OCI-LY1 (cell line): Measurements from ENCODE around the gene NRP1.

ENCODE experiments used
- H2AFZ ChIP-seq: fragments of 200-600 bp; sonication (generic), shearing (Covaris generic); 2 replicates; pipeline ENCODE4 v1.6.0; 2014; ENCODE audit warnings: antibody characterized with exemption, mild to moderate bottlenecking, low read length
- H3F3A ChIP-seq: fragments of 200-600 bp; sonication (generic), shearing (Covaris generic); 2 replicates; pipeline ENCODE4 v1.6.0; 2014; ENCODE audit warnings: mild to moderate bottlenecking, antibody characterized with exemption, low read length, moderate library complexity; ENCODE audit not compliant: insufficient read depth
- H3K27ac ChIP-seq: fragments of 200-600 bp; sonication (generic); 2 replicates; pipeline ENCODE4 v1.5.1; 2014; ENCODE audit warnings: low read length, mixed run types, mild to moderate bottlenecking, low read depth; ENCODE audit not compliant: poor library complexity, severe bottlenecking
- H3K27me3 ChIP-seq: fragments of 200-600 bp; sonication (generic); 2 replicates; pipeline ENCODE4 v1.6.0; 2014; ENCODE audit warnings: antibody characterized with exemption, mild to moderate bottlenecking, low read length, moderate library complexity; ENCODE audit not compliant: insufficient read depth
- H3K36me3 ChIP-seq: fragments of 200-600 bp; sonication (generic); 2 replicates; pipeline ENCODE4 v1.6.1; 2014; ENCODE audit warnings: mild to moderate bottlenecking, antibody characterized with exemption, low read length, moderate library complexity, mixed read lengths; ENCODE audit not compliant: insufficient read depth
- H3K4me1 ChIP-seq: fragments of 200-600 bp; sonication (generic); 2 replicates; pipeline ENCODE4 v1.5.1; 2014; ENCODE audit warnings: mild to moderate bottlenecking, low read length, moderate library complexity; ENCODE audit not compliant: insufficient read depth, severe bottlenecking
- H3K4me2 ChIP-seq: fragments of 200-600 bp; sonication (generic), shearing (Covaris generic); 2 replicates; pipeline ENCODE4 v1.6.1; 2014; ENCODE audit warnings: low read length
- H3K4me3 ChIP-seq: fragments of 200-600 bp; sonication (generic); 2 replicates; pipeline ENCODE4 v1.5.1; 2014; ENCODE audit warnings: low read length, low read depth, mild to moderate bottlenecking, mixed read lengths; ENCODE audit not compliant: poor library complexity, severe bottlenecking
- H3K79me2 ChIP-seq: fragments of 200-600 bp; shearing (Covaris generic); 2 replicates; pipeline ENCODE4 v1.6.1; 2016; ENCODE audit warnings: mixed run types, low read length, mixed read lengths; ENCODE audit not compliant: insufficient read depth
- H3K9ac ChIP-seq: fragments of 200-600 bp; sonication (generic), shearing (Covaris generic); 2 replicates; pipeline ENCODE4 v1.6.1; 2014; ENCODE audit warnings: mild to moderate bottlenecking, low read length, mixed read lengths
- H3K9me2 ChIP-seq: fragments of 200-600 bp; sonication (generic), shearing (Covaris generic); 2 replicates; pipeline ENCODE4 v1.6.1; 2014; ENCODE audit warnings: low read depth, mild to moderate bottlenecking, low read length, mixed read lengths
- H3K9me3 ChIP-seq: fragments of 200-600 bp; shearing (Covaris generic); 2 replicates; pipeline ENCODE4 v1.6.1; 2014; ENCODE audit warnings: low read length, mixed read lengths
- H4K20me1 ChIP-seq: fragments of 200-600 bp; sonication (generic), shearing (Covaris generic); 2 replicates; pipeline ENCODE4 v1.6.0; 2016; ENCODE audit warnings: mild to moderate bottlenecking, low read length; ENCODE audit not compliant: insufficient read depth
- CTCF ChIP-seq: fragments of 200-600 bp; sonication (generic), shearing (Covaris generic); IDR thresholded peaks from 2 replicates; pipeline ENCODE4 v1.5.1; 2017; ENCODE audit warnings: mild to moderate bottlenecking, antibody characterized with exemption, low read length, moderate library complexity, mixed read lengths
- EZH2 ChIP-seq: fragments of 200-600 bp; sonication (generic), shearing (Covaris generic); IDR thresholded peaks from 2 replicates; pipeline ENCODE4 v1.8.0; 2017; ENCODE audit warnings: borderline replicate concordance, mixed run types, mild to moderate bottlenecking, antibody characterized with exemption, low read length, moderate library complexity, mixed read lengths

Gene NRP1

GRCh38 chr10:33134011-33134751 is 200.3 kb downstream of the NRP1 start:
- H3K9ac ChIP-seq = no peak overlapping the region
- no peak overlapping the region for H2AFZ ChIP-seq
- H3F3A ChIP-seq = no peaks in the 10 kb centered on the region
- TF ChIP-seq EZH2 = no peak
- TF ChIP-seq CTCF = no peak
- H3K9me3 ChIP-seq = no peaks in the 10 kb centered on the region
- no peak overlapping the region for H3K27ac ChIP-seq
- H3K36me3 ChIP-seq = no peaks in the 10 kb centered on the region
- no peak overlapping the region for H3K4me3 ChIP-seq
- no peaks in the 10 kb centered on the region for H4K20me1 ChIP-seq
- no peaks in the 10 kb centered on the region for H3K27me3 ChIP-seq
- no peaks in the 10 kb centered on the region for H3K79me2 ChIP-seq
- H3K4me1 ChIP-seq = no peaks in the 10 kb centered on the region
- no peak overlapping the region for H3K4me2 ChIP-seq
- no peaks in the 10 kb centered on the region for H3K9me2 ChIP-seq

DNA sequence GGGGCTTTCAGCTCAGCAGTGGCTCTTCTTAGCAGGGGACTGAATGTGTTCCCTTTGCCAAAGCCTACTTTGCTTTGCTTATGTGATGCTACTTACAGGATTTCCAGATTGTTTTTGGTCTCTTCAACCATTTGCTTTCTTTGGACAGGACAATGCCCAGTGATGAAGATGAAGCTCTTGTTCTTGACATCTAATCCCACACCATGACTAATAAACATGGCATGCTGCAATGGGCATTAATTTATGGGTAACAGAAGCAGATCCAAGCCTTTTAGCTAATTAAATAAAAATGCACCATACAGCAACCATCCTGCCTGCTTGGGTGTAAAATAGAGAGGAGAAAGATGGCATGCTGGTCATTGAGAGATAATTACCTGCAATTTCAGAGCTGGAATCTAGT is 200.9 kb downstream of the NRP1 start:
- Histone ChIP-seq H2AFZ (no peak overlapping the region), H3K9me3 (no peaks in the 10 kb centered on the region), H3K9ac (no peak overlapping the region), H3K4me2 (no peak overlapping the region), H3K4me3 (no peak overlapping the region), H3K27me3 (no peaks in the 10 kb centered on the region), H3K9me2 (no peaks in the 10 kb centered on the region), H3K4me1 (no peaks in the 10 kb centered on the region), H3K27ac (no peak overlapping the region), H4K20me1 (no peaks in the 10 kb centered on the region), H3K36me3 (no peaks in the 10 kb centered on the region), H3K79me2 (no peaks in the 10 kb centered on the region), H3F3A (no peaks in the 10 kb centered on the region)
- TF ChIP-seq CTCF (no peak), EZH2 (no peak)

- peak; percentile 37; the same call in 1 of the 2 replicates for TF ChIP-seq CTCF
- TF ChIP-seq EZH2 = no peak
- H3K9ac ChIP-seq = no peak overlapping the region
- no peaks in the 10 kb centered on the region for H3K27me3 ChIP-seq
- H3K4me1 ChIP-seq = no peaks in the 10 kb centered on the region
- H3K9me3 ChIP-seq = no peaks in the 10 kb centered on the region
- H4K20me1 ChIP-seq = no peaks in the 10 kb centered on the region
- no peak overlapping the region for H3K27ac ChIP-seq
- no peaks in the 10 kb centered on the region for H3K79me2 ChIP-seq
- no peak overlapping the region for H3K4me3 ChIP-seq
- H3K36me3 ChIP-seq = no peaks in the 10 kb centered on the region
- H3K9me2 ChIP-seq = no peaks in the 10 kb centered on the region
- no peak overlapping the region for H3K4me2 ChIP-seq
- no peak overlapping the region for H2AFZ ChIP-seq
- no peaks in the 10 kb centered on the region for H3F3A ChIP-seq
Measured at GRCh38 chr10:33132626-33133025, 201.8 kb downstream of the NRP1 start.
